ENCODE measurements around the gene YY1. TPM values are rescaled to one million over a fixed set of nuclear protein-coding genes. Genes with fewer than 3 reads are reported as not detected.

The YY1 gene
- total RNA-seq, 1 donor from 2014 or later = 89.0 TPM

DNA sequence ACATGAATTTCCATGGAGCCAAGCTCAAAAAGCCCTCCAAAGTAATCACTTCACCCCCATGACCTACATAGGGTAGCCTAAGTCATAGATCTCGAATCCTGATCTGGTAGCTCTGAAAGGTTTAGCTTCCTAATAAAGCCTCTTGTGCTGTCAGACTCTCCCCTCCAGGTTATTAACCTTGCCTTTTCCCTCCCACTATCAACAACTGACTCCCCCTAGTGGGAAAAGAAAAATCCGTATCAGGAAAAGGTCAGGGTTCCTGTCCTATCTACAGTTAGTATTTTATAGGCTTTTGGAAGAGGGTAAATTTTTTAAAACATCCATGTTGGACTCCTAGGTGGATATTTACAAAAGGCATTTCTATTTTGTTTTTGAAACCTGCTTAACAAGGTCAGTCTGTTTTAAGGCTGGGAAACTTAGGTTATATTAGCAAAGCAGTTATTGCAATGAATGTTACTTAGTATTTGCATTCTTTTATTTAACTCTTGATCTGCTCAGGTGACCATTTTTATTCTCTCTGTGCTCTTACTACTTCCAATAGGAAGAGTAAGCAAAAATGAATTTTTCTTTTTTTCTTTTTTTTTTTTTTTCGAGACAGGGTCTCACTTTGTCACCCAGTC, 8.0 kb downstream of the YY1 start:
- H3K9me3 Mint-ChIP-seq = no peaks in the 10 kb centered on the region
- no peak for DNase-seq (ENCODE audit: low spot score in 2 of 2, unreplicated experiment in 2 of 2)
- H3K27me3 Mint-ChIP-seq (ENCODE audit: low read depth) = no peaks in the 10 kb centered on the region
- H3K4me3 Mint-ChIP-seq = no peak overlapping the region
- TF ChIP-seq CTCF (IDR thresholded peaks at IDR 0.05; ENCODE audit: unreplicated experiment) = no peak
- peaks cover 5% of the 10 kb centered on the region for H3K36me3 Mint-ChIP-seq
- peaks cover 37% of the 10 kb centered on the region for H3K4me1 Mint-ChIP-seq
- H3K27ac Mint-ChIP-seq = peak overlapping the region; percentile 92

- no peak for TF ChIP-seq CTCF (IDR thresholded peaks at IDR 0.05; ENCODE audit: unreplicated experiment)
- DNase-seq (ENCODE audit: low spot score in 2 of 2, unreplicated experiment in 2 of 2) = no peak
- Mint-ChIP-seq H3K27ac (peak overlapping the region; percentile 25), H3K27me3 (ENCODE audit: low read depth) (no peaks in the 10 kb centered on the region), H3K4me1 (peaks cover 21% of the 10 kb centered on the region), H3K36me3 (peaks cover 2% of the 10 kb centered on the region), H3K4me3 (no peak overlapping the region), H3K9me3 (no peaks in the 10 kb centered on the region)
These were observed 12.0 kb downstream of the YY1 start for GRCh38 chr14:100250732-100251465.

DNA sequence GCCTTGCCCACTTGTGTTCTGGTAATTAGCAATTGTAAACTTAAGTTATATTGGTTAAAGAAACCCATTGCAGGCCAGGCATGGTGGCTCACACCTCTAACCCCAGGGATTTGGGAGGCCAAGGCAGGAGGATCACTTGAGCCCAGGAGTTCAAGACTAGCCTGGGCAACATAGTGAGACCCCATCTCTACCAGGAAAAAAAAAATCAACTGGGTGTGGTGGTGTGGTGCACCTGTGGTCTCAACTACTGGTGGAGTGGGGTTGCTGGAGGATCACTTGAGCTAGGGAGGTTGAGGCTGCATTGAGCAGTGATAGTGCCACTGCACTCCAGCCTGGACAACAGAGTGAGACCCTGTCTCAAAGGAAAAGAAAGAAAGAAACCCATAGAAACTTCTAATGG, 13.7 kb downstream of the YY1 start:
- Mint-ChIP-seq H3K9me3 (peaks cover 4% of the 10 kb centered on the region), H3K27me3 (ENCODE audit: low read depth) (no peaks in the 10 kb centered on the region), H3K27ac (peak overlapping the region; percentile 16), H3K4me1 (peaks cover 3% of the 10 kb centered on the region), H3K36me3 (peaks cover 5% of the 10 kb centered on the region), H3K4me3 (no peak overlapping the region)
- no peak for DNase-seq (ENCODE audit: low spot score in 2 of 2, unreplicated experiment in 2 of 2)
- no peak for TF ChIP-seq CTCF (IDR thresholded peaks at IDR 0.05; ENCODE audit: unreplicated experiment)

- Mint-ChIP-seq H3K9me3 (peaks cover 4% of the 10 kb centered on the region), H3K4me3 (no peak overlapping the region), H3K27ac (no peak overlapping the region), H3K4me1 (no peaks in the 10 kb centered on the region), H3K36me3 (peaks cover 11% of the 10 kb centered on the region), H3K27me3 (ENCODE audit: low read depth) (no peaks in the 10 kb centered on the region)
- DNase-seq (ENCODE audit: low spot score in 2 of 2, unreplicated experiment in 2 of 2) = no peak
- no peak for TF ChIP-seq CTCF (IDR thresholded peaks at IDR 0.05; ENCODE audit: unreplicated experiment)
These were observed 17.5 kb downstream of the YY1 start for GRCh38 chr14:100256339-100256895.

- H3K4me1 Mint-ChIP-seq = no peaks in the 10 kb centered on the region
- H3K9me3 Mint-ChIP-seq = no peaks in the 10 kb centered on the region
- TF ChIP-seq CTCF (IDR thresholded peaks at IDR 0.05; ENCODE audit: unreplicated experiment) = no peak
- peaks cover 21% of the 10 kb centered on the region for H3K36me3 Mint-ChIP-seq
- DNase-seq (ENCODE audit: low spot score in 2 of 2, unreplicated experiment in 2 of 2) = no peak
- no peaks in the 10 kb centered on the region for H3K27me3 Mint-ChIP-seq (ENCODE audit: low read depth)
- H3K27ac Mint-ChIP-seq = no peak overlapping the region
- H3K4me3 Mint-ChIP-seq = no peak overlapping the region
These were observed 22.7 kb downstream of the YY1 start for GRCh38 chr14:100261621-100262020.

Measured in mesothelial cell of epicardium (in vitro differentiated cells).